Uterus (tissue), 2 donors: ENCODE results near the gene FAM47E.

Experiments
- CTCF ChIP-seq, 4 experiments: fragments of 200-600 bp in 2 of 4; fragments of 450-650 bp in 2 of 4; sonication (generic) in 2 of 4; IDR thresholded peaks; one replicate each; pipeline ENCODE4 v1.5.1; 2016 to 2019; ENCODE audit warnings: antibody characterized with exemption in 4 of 4, mild to moderate bottlenecking in 2 of 4, moderate library complexity in 1 of 4
- POLR2A ChIP-seq, 2 donors: fragments of 450-650 bp; IDR thresholded peaks; one replicate each; pipeline ENCODE4 v1.6.1; 2016; ENCODE audit warnings: antibody characterized with exemption in 2 of 2, mild to moderate bottlenecking in 1 of 2, moderate library complexity in 1 of 2

- TF ChIP-seq CTCF (IDR thresholded peaks at IDR 0.05) (no peak), POLR2A (IDR thresholded peaks at IDR 0.05) (no peak)
Measured at GRCh38 chr4:76238701-76239100, 12.8 kb upstream of the FAM47E start.
